HepG2 (cell line): ENCODE measurements around the gene ARHGEF7.

Experiments
- ATF1 ChIP-seq: IDR thresholded peaks from 2 replicates; pipeline ENCODE4 v1.6.1; 2016; ENCODE audit warnings: mild to moderate bottlenecking, control low read depth
- EP300 ChIP-seq, 3 experiments: sonication (generic) in 1 of 3; formaldehyde crosslinking in 1 of 3; IDR thresholded peaks; 2 replicates each; pipeline versions ENCODE4 v1.5.1 to v1.6.1; 2011 to 2020; ENCODE audit warnings: low read depth in 2 of 3, low read length in 2 of 3, borderline replicate concordance in 1 of 3, improper control_type of control experiment in 1 of 3, mild to moderate bottlenecking in 1 of 3, missing genetic modification reagents in 1 of 3, moderate library complexity in 1 of 3
- EZH2 ChIP-seq: conservative IDR thresholded peaks from 2 replicates; pipeline ENCODE4 v1.6.1; 2012; ENCODE audit warnings: mild to moderate bottlenecking, low read depth, low read length, moderate library complexity
- FOSL1 ChIP-seq: sonication (generic); formaldehyde crosslinking; IDR thresholded peaks from 2 replicates; pipeline ENCODE4 v1.9.0; 2021; ENCODE audit warnings: missing genetic modification reagents, borderline replicate concordance
- FOXM1 ChIP-seq: sonication (generic); formaldehyde crosslinking; IDR thresholded peaks from 2 replicates; pipeline ENCODE4 v1.5.0; 2020; ENCODE audit warnings: missing genetic modification reagents
- HMG20B ChIP-seq: conservative IDR thresholded peaks from 2 replicates; pipeline ENCODE4 v1.6.1; 2016; ENCODE audit warnings: missing genetic modification reagents, missing compliant biosample characterization
- JUND ChIP-seq: sonication (generic); formaldehyde crosslinking; IDR thresholded peaks from 2 replicates; pipeline ENCODE4 v1.8.0; 2022; ENCODE audit warnings: mild to moderate bottlenecking, missing genetic modification reagents
- KDM4B ChIP-seq: sonication (generic); formaldehyde crosslinking; IDR thresholded peaks from 2 replicates; pipeline ENCODE4 v1.4.0; 2020; ENCODE audit warnings: missing genetic modification reagents
- MTA3 ChIP-seq: sonication (generic); formaldehyde crosslinking; IDR thresholded peaks from 2 replicates; pipeline ENCODE4 v1.4.0; 2020; ENCODE audit warnings: missing genetic modification reagents
- POLR2A ChIP-seq, 2 experiments: IDR thresholded peaks; 2 replicates each; pipeline ENCODE4 v1.6.1; 2011; ENCODE audit warnings: low read depth in 2 of 2, low read length in 2 of 2, mild to moderate bottlenecking in 1 of 2, moderate library complexity in 1 of 2; ENCODE audit not compliant: insufficient read depth in 1 of 2
- POLR2AphosphoS5 ChIP-seq: IDR thresholded peaks from 2 replicates; pipeline ENCODE4 v1.6.1; 2012; ENCODE audit warnings: low read depth, low read length
- RAD21 ChIP-seq: fragments of 450-650 bp; formaldehyde crosslinking; IDR thresholded peaks from 2 replicates; pipeline ENCODE4 v1.5.0; 2020; ENCODE audit warnings: mild to moderate bottlenecking
- SIN3A ChIP-seq: IDR thresholded peaks from 2 replicates; pipeline ENCODE4 v1.6.1; 2011; ENCODE audit warnings: low read depth, mild to moderate bottlenecking, control low read depth, low read length, borderline replicate concordance
- ZSCAN29 ChIP-seq: sonication (generic); formaldehyde crosslinking; conservative IDR thresholded peaks from 2 replicates; pipeline ENCODE4 v1.4.0; 2020; ENCODE audit warnings: mild to moderate bottlenecking, missing genetic modification reagents

GRCh38 chr13:111219280-111219679, 104.2 kb downstream of the ARHGEF7 start:
- TF ChIP-seq FOXM1 (CRISPR knock-in tag) (no peak), HMG20B (no peak), ATF1 (CRISPR knock-in tag) (no peak), ZSCAN29 (CRISPR knock-in tag) (no peak), EP300 (IDR thresholded peaks at IDR 0.05; ENCODE audit: low read depth in 2 of 2, low read length in 2 of 2) (no peak), EP300 (CRISPR knock-in tag; IDR thresholded peaks at IDR 0.05; ENCODE audit: borderline replicate concordance) (no peak), POLR2AphosphoS5 (no peak), KDM4B (no peak), RAD21 (CRISPR knock-in tag) (no peak), FOSL1 (no peak), EZH2 (no peak), POLR2A (IDR thresholded peaks at IDR 0.05; ENCODE audit: insufficient read depth in 1 of 2, low read depth in 2 of 2, low read length in 2 of 2) (no peak), SIN3A (no peak), JUND (CRISPR knock-in tag) (no peak), MTA3 (CRISPR knock-in tag) (no peak)
